ENCODE data around the gene RAF1. TPM values are rescaled to one million over a fixed set of nuclear protein-coding genes. Genes with fewer than 3 reads are reported as not detected.
A peak's percentile ranks its signal among the peaks of the same experiment; 100 is the strongest.

RAF1 gene
- total RNA-seq, 1 donor = 97.8 TPM

DNA sequence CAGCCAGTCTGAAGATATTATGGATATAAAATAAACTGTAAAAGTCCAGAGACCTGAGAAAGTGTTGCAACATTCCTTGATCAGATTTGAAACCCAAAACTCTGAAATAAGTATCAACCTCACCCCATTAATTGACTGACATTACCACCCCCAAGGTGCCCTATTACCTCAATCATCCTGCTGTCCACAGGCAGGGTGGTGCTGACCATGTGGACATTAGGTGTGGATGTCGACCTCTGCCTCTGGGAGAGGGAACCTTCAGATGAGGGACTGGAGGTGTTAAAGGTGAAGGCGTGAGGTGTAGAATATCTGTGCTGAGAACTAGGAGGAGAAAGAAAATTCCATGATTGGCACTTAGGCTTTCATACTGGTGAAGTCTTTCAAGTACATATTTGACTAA, 59.9 kb downstream of the RAF1 start:
- DNase-seq (ENCODE audit: low read depth in 2 of 3, low spot score in 2 of 3) = no peak

DNA sequence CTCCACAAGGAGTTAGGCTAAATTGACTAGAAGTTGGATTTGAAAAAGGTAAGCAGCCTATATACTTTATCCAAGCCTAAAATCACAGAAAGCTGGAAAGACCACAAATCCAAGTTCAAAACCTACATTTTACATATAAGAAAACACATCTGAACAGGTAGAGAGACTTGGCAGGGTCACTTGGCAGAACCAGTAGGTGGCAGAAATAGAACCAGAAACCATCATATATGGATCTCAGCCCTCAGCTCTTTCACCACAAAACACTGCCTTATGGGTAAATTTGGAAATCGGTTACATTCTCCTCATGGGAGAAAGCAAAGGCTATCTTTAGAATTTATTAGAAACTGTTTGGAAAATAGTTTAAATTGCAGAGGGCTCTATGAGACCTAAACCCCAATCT, 62.8 kb downstream of the RAF1 start:
- no peak for DNase-seq (ENCODE audit: low read depth in 2 of 3, low spot score in 2 of 3)

DNA sequence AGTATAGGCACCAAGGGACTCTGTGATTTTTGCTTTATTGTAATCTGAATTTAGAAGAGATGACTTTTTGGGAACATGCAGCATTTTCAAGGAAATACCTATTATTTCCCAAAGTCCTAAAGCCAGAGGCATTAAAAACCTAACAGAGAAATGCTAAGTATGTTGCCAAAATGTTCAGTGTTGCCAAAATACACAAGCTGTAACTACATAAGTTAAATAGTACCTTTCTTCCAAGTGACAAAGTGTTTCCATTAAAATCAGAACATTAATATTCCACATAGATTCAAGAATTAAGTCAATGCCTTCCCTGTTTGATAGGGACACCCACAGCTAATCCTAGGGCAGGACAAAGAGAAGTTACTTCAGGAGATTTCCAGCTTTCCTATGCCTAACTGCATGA, 65.0 kb downstream of the RAF1 start:
- DNase-seq (ENCODE audit: low read depth in 2 of 3, low spot score in 2 of 3) = no peak

DNA sequence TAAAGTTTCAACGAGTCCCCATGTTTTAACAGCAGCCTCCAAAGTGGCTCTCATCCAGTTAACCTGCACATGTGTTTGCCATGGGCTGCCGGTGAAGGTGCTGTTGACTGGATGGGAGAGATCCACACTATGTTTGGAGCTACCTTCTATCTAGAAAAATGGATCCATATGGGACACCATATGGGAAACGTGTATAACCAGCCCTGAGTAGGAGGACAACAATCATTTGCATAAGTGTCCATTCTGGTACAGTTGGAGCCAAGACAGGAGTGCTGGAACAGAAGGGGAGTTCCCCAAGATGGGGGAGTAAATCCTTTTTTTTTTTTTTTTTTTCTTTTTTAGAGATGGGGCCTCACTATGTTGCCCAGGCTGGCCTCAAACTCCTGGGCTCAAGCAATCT, 70.4 kb downstream of the RAF1 start:
- no peak for DNase-seq (ENCODE audit: low read depth in 2 of 3, low spot score in 2 of 3)

DNA sequence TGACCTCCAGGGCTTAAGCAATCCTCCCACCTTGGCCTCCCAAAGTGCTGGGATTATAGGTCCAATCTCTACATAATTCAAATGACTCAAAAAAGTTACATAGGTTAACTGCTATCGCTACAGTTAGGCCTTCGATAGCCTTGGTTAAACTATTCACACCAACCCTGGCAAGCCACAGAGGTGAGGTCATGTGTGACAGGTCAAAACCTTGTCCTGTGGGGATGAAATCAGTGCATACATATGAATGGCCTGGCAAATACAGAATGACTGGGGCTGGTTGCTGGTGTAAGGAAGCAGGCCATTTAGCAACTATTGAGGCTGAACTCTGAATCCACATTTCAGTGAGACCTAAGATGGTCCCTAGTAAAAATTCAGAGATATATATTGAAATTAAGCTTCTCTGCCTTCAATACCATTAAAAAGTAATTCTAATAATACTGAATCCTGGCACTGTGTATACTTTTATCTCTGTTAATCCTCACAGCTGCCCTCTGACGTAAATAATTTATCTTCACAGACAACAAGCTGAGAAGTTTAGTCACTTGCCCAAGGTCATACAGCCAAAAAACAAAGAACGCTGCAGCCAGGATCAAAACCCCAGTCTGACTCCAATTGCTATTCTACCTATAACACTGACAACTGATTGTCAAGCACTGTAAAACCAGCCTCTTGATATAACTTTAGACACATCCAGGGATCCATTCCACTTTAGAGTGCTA, 71.8 kb downstream of the RAF1 start:
- DNase-seq (ENCODE audit: low read depth in 2 of 3, low spot score in 2 of 3) = no peak

DNA sequence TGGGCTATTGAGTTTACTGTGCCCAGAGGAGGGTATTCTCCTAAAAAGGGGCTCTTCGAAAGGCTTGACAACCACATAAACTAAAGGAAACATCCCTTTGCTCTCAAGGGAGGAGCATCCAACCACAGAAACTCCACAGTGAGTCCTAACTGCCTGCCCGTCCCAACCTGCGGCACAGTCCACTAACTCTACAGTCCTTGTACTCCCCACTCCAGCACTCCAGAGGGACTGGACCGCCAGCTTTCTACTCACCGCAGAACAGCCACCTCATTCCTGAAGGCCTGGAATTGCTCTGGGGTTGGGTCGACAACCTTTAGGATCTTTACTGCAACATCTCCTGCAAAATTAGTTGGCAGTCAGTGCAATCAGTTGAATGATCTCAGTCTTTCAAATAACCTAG, 72.5 kb downstream of the RAF1 start:
- DNase-seq (ENCODE audit: low read depth in 2 of 3, low spot score in 2 of 3) = no peak

DNA sequence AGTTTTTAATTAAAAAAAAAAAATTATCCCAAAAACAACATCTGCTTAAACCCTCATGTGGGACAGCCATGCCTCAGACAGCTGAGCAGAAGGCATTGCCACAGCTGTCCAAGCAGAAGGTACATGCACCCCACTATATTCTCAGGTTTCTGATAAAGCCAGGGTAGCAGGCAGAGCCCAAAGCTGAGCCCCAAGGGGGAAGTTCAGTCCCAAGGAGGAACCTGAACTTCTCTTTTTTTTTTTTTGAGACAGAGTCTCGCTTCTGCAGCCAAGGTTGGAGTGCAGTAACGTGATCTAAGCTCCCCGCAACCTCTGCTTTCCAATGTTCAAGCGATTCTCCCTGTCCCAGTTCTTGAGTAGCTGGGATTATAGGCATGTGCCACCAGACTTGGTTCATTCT, 73.8 kb downstream of the RAF1 start:
- DNase-seq (ENCODE audit: low read depth in 2 of 3, low spot score in 2 of 3) = peak in 1 of 3 donors; percentile 35

DNA sequence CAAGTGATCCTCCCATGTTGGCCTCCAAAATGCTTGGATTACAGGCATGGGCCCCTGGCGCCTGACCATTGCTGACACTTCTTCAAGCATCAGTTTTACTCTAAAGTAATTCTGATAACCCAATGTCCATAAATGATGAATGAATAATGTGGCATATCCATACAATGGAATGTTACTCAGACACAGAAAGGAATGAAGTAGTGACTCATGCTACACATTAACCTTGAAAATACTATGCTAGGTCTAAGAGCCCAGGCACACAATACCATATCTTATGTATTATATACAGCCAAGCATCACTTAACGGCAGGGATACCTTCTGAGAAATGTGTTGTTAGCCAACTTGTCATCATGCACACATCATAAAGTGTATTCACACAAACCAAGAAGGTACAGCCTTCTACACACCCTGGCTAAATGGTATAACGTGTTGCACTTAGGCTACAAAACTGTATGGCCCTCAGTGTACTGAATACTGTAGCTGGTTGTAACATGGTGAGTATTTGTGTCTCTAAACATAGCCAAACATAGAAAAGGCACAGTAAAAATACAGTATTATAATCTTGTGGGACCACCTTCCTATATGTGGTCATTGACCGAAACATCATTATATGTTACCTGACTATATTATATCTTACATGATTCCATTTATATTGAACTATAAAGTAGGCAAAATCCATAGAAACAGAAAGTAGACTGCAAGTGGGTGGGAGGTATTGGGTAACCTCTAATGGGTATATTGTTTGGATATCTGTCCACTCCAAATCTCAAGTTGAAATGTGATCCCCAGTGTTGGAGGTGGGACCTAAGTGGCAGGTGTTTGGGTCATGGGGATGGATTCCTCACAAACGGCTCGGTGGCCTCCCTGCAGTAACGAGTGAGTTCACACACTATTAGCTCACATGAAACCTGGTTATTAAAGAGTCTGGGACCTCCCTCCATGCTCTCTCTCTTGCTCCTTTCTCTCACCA, 75.6 kb downstream of the RAF1 start:
- DNase-seq (ENCODE audit: low read depth in 2 of 3, low spot score in 2 of 3) = no peak

DNA sequence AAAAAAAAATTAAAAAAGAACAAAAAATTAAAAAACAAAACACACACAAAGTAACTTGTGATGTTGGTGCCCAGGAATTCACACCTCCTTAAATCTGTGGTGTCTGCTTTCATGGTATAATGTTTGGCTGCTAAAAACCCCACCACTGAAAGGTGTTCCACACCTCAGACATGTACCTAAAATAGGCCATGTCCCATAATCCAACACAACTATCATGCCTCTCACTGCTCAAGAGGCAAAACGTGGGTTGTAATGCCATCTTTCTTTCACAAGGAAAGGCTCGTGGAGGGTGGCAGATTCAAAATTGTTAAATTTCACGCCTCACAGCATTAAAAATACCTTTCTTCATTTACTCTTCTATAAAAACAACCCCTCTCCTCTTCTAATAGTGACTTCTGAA, 77.5 kb downstream of the RAF1 start:
- no peak for DNase-seq (ENCODE audit: low read depth in 2 of 3, low spot score in 2 of 3)

DNA sequence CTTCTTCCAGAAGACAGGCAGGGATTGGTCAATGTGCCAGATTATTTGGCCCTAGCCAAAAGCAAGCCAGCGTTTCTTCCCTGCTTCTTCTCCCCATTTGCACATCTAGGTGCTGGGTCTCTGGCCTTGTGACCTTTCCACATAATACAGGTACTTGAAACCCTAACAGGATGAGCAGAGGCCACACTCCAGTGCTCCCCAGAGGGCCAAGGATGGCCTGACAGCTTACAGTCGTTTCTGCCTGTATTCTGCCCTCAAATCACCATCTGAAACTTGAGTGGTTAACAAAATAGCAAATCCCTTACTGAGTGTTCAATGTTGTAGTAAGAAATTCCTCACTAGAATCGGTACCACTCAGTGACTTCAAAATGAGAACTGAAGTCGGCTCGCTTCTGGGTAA, 77.9 kb downstream of the RAF1 start:
- no peak for DNase-seq (ENCODE audit: low read depth in 2 of 3, low spot score in 2 of 3)

DNA sequence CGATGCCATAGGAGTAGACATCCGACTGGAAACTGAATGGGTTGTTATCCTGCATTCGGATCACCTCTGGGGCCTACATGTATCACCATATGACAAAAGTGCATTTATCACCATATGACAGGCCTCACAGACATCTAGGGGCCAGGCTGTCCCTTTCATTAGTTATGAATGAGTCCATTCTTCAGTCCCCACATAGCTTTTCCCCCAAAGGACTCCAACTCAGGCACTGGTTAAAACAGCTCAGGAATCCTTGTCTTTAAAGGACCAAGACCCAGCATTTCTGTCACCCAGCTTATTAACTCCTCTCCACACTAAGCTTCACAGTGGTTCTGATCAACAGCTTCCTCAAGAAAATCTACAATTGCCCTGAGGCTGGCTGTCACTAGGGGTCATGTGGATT, 78.7 kb downstream of the RAF1 start:
- no peak for DNase-seq (ENCODE audit: low read depth in 2 of 3, low spot score in 2 of 3)

DNA sequence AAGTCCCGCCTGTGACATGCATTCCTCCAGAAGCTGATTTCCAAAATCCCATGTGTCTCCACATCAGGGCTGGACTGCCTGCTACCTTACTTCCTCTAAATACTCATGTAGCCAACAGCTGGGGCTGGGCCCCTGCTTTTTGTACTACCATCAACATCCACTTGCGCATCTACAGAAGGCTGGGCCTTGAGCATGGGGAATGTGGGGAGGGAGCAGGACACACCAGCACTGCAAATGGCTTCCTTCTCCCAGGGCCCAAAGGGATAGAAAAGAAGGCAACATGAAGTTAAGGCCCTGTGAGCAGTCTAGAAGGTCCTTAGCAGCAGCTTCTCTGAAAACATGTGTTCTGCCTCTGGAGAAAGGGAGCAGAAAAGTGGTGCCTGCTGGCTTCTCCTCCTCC, 79.8 kb downstream of the RAF1 start:
- no peak for DNase-seq (ENCODE audit: low read depth in 2 of 3, low spot score in 2 of 3)

DNA sequence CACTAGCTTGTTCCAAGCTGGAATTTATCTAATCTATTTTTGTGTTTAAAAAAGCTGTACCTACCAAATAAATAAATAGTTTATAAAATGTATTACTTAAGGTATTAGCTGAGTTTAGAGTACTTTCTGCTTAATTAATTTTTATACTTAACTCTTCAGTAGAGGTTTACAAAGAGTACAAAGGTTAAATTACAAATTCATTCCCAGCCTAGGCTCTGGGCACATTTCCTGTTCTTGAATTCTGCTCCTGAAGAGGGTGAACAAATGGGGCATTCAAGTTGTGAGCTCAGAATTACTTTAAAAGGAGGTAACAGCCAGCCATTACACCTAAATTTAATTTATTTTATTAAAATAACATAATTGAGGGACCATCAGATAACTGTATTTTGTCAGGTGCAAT, 80.6 kb downstream of the RAF1 start:
- no peak for DNase-seq (ENCODE audit: low read depth in 2 of 3, low spot score in 2 of 3)

DNA sequence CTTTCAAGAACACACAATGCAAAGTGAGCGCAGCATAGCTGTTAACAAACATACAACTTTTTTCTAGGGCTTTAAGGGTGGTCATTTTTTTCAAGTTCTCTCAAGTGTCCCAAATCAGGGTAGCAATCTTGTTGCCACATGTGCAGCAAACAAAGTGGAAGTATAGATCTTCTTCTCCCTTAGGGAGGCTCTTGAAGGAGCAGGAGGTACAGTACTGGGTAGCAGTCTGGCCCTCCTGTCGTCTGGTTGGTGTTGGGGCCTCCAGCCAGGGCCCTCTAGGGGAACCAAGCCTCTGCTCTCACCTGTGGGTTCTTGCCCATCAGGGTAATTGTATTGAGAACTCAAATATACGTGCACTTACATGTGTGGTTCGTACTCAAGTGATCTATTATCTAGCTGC, 81.2 kb downstream of the RAF1 start:
- DNase-seq (ENCODE audit: low read depth in 2 of 3, low spot score in 2 of 3) = no peak

DNA sequence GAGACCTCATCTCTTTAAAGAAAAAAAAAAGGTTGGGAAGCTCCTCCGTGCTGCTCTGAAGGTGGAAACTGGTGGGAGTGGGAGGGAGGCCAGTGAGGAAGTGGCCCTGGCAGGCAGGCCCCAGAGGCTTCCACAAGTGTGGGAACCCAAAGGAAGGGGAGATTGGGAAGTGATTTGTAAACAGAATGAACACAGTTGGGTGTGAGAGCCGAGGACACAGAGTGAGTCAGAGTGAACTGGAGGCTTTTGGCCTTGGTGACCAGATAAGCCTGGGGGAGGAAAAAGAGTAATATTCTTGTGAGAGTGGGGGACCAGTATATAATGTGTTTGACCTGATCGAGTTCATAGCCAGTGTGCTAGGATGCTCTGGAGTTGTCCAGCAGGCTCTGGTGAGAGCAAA, 84.0 kb downstream of the RAF1 start:
- DNase-seq (ENCODE audit: low read depth in 2 of 3, low spot score in 2 of 3) = no peak

DNA sequence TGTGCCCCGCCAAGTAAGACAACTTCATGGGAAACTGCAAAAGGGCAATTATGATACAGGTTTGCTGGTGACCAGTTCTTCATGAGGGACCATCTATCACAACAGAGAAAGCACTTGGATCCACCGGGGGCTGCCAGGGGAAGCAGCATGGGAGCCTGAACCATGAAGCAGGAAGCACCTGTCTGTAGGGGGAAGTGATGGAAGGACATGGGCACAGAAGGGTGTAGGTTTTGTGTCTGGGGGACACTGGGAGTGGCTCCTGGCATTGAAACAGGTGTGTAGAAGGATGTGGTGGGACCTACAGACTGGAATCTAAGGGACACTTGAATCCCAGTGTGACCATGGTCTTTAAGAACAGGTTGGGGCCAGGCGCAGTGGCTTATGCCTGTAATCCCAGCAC, 84.5 kb downstream of the RAF1 start:
- peak in 2 of 3 donors; percentile 44 to 73 for DNase-seq (ENCODE audit: low read depth in 2 of 3, low spot score in 2 of 3)

DNA sequence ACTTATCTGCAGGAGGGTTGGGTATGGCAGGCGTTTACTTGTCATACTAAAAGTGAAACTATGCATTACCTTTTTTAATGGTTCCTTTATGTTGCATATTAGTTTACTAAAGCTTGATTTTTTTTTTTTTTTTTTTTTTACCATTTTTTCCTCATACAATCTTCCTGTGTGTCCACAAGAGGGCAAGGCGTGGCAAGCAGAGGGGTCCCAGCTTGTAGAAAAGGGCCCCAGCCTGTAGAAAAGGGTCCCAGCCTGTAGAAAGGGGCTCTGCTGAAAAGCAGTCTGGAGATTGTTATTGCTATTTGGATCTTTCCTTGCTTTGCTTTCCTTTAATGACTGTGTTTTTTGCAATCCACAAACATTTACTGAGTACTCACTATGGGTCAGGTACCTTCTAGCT, 85.2 kb downstream of the RAF1 start:
- DNase-seq (ENCODE audit: low read depth in 2 of 3, low spot score in 2 of 3) = no peak

DNA sequence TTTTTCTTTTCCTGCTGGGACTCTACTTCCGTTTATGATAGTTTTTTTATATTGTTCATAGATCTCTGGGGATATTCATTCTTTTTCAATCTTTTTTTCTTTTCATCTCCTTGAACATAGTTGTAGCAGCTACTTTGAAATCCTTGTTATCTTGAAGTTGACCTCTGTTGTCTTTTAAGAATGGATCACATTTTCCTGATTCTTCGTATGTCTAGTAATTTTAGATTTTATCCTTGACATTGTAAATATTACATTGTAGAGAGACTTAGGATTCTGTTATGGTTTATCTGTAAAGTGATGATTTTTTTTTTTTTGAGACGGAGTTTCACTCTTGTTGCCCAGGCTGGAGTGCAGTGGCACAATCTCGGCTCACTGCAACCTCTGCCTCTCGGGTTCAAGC, 86.5 kb downstream of the RAF1 start:
- no peak for DNase-seq (ENCODE audit: low read depth in 2 of 3, low spot score in 2 of 3)

DNA sequence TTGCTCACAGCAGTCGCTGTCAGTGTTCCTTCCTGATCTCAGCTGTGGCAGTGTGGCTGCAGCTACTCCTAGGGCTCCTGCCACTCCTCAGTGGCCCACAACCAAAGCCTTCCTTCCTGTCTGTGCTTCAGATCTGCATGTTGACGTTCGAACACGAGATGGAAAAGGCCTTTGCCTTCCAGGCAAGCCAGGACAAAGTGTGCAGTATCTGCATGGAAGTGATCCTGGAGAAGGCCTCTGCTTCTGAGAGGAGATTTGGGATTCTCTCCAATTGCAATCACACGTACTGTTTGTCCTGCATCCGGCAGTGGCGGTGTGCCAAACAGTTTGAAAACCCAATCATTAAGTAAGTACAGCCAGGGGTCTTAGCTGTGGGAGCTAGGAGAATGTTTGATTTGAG, 89.3 kb downstream of the RAF1 start:
- DNase-seq (ENCODE audit: low read depth in 2 of 3, low spot score in 2 of 3) = no peak

DNA sequence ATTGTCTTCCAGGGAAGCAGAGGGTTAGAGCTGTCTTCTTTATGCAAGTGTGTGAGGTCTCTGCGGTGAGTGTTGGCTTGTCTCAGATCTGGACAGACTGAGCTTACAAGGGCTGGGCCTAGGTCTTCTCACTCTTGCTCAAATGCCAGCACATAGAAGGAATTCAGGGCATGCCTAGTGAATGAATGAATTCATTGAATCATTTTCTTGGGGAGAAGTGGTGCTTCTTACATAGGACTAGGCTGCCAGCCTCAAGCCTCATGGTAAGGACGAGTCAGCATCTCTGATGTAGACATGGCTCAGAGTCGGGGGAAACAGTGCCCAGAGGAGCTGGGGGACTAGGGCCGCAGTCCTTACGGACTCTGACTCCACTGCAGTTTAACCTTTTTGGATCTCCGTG, 89.8 kb downstream of the RAF1 start:
- DNase-seq (ENCODE audit: low read depth in 2 of 3, low spot score in 2 of 3) = no peak

DNA sequence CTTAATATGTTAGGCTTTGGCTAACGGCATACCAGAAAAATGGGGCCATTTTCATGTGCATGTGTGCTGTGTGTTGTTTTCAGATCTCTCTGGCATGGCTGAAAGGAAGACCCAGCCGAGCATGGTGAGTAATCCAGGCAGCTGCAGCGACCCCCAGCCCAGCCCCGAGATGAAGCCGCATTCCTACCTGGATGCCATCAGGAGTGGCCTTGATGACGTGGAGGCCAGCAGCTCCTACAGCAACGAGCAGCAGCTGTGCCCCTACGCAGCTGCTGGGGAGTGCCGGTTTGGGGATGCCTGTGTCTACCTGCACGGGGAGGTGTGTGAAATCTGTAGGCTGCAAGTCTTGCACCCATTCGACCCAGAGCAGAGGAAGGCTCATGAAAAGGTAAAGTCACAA, 91.9 kb downstream of the RAF1 start:
- no peak for DNase-seq (ENCODE audit: low read depth in 2 of 3, low spot score in 2 of 3)

DNA sequence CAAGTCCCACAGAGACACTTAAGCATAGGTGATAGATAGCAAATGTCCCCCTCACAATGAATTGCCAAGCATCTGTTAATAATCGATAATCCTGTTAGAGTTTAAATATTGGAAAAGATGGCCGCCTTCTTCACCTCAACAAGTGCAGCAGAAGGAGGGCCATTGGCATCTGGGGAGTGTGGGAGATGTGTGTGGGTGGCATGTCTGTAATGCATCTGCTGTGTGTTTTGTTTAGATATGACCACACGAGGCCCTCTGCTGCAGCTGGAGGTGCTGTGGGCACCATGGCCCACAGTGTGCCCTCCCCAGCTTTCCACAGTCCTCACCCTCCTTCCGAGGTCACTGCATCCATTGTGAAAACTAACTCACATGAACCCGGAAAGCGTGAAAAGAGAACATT, 94.1 kb downstream of the RAF1 start:
- DNase-seq (ENCODE audit: low read depth in 2 of 3, low spot score in 2 of 3) = no peak
